SK-N-SH (cell line): ENCODE measurements around the gene TAF5L. TPM values are rescaled to one million over a fixed set of nuclear protein-coding genes. Genes with fewer than 3 reads are reported as not detected.

Experiments
- CTCF ChIA-PET: fragments of 300-600, 350-600 bp; formaldehyde crosslinking; extraction: SDS; loops from one replicate; lab custom pipeline; 2021; lab: Yijun Ruan, JAX
- POLR2A ChIA-PET: fragments of 350-600 bp; sonication (Branson Sonifier 250); formaldehyde crosslinking; extraction: SDS; loops from one replicate; lab custom pipeline; 2020; ENCODE audit warnings: antibody characterized with exemption, inconsistent platforms; lab: Yijun Ruan, JAX
- DNase-seq: peaks from one replicate; pipeline ENCODE4 v3.0.0; 2012
- H2AFZ ChIP-seq: fragments of 200-600 bp; sonication (generic); 2 replicates; pipeline ENCODE4 v1.8.1; 2016; ENCODE audit warnings: antibody characterized with exemption, mild to moderate bottlenecking, low read depth
- H3F3A ChIP-seq: fragments of 200-600 bp; sonication (generic); replicated peaks from 2 replicates; pipeline ENCODE3; 2016; ENCODE audit warnings: antibody characterized with exemption, mild to moderate bottlenecking; ENCODE audit not compliant: insufficient read depth
- H3K27ac ChIP-seq, 2 experiments: fragments of 200-500 bp in 1 of 2; fragments of 200-600 bp in 1 of 2; sonication (Bioruptor generic) in 1 of 2; sonication (generic), shearing (Covaris generic) in 1 of 2; 2 replicates each; pipeline versions ENCODE4 v1.5.1 to v1.6.1; 2014 to 2016; ENCODE audit warnings: low read depth in 2 of 2, inconsistent platforms in 1 of 2, low read length in 1 of 2, mild to moderate bottlenecking in 1 of 2, mixed read lengths in 1 of 2
- H3K27me3 ChIP-seq: fragments of 200-600 bp; sonication (generic), shearing (Covaris generic); 2 replicates; pipeline ENCODE4 v1.6.1; 2016; ENCODE audit warnings: mixed run types; ENCODE audit not compliant: insufficient read depth
- H3K36me3 ChIP-seq, 2 experiments: fragments of 200-500 bp in 1 of 2; fragments of 200-600 bp in 1 of 2; sonication (Bioruptor generic) in 1 of 2; sonication (generic) in 1 of 2; replicated peaks in 1 of 2; 2 replicates each; pipeline versions ENCODE3 to v1.5.1; 2014 to 2016; ENCODE audit warnings: low read length in 1 of 2, mild to moderate bottlenecking in 1 of 2; ENCODE audit not compliant: insufficient read depth in 2 of 2, control insufficient read depth in 1 of 2
- H3K4me1 ChIP-seq, 2 experiments: fragments of 200-500 bp in 1 of 2; fragments of 200-600 bp in 1 of 2; sonication (Bioruptor generic) in 1 of 2; sonication (generic), shearing (Covaris generic) in 1 of 2; 2 replicates each; pipeline versions ENCODE4 v1.5.1 to v1.6.1; 2014 to 2016; ENCODE audit warnings: low read depth in 1 of 2, low read length in 1 of 2, mixed run types in 1 of 2; ENCODE audit not compliant: insufficient read depth in 2 of 2, control insufficient read depth in 1 of 2
- H3K4me2 ChIP-seq: fragments of 200-600 bp; sonication (generic), shearing (Covaris generic); 2 replicates; pipeline ENCODE4 v1.6.1; 2017; ENCODE audit warnings: mixed run types
- H3K4me3 ChIP-seq, 2 experiments: fragments of 200-500 bp in 1 of 2; fragments of 200-600 bp in 1 of 2; sonication (Bioruptor generic) in 1 of 2; sonication (generic), shearing (Covaris generic) in 1 of 2; 2 replicates each; pipeline versions ENCODE4 v1.5.1 to v1.8.1; 2014 to 2016; ENCODE audit warnings: low read depth in 2 of 2, inconsistent platforms in 1 of 2, low read length in 1 of 2, mild to moderate bottlenecking in 1 of 2, mixed read lengths in 1 of 2, moderate library complexity in 1 of 2
- H3K79me2 ChIP-seq: fragments of 200-600 bp; sonication (generic); 2 replicates; pipeline ENCODE4 v1.8.1; 2017; ENCODE audit warnings: mild to moderate bottlenecking; ENCODE audit not compliant: insufficient read depth
- H3K9ac ChIP-seq: fragments of 200-600 bp; sonication (generic); 2 replicates; pipeline ENCODE4 v1.6.1; 2017; ENCODE audit warnings: mixed run types
- H3K9me2 ChIP-seq: fragments of 200-600 bp; sonication (generic); 2 replicates; pipeline ENCODE4 v1.6.1; 2017; ENCODE audit warnings: mixed run types
- H3K9me3 ChIP-seq: fragments of 200-600 bp; sonication (generic); 2 replicates; pipeline ENCODE4 v1.6.1; 2017; ENCODE audit warnings: mixed run types, mild to moderate bottlenecking, moderate library complexity
- H4K20me1 ChIP-seq: fragments of 200-600 bp; sonication (generic); 2 replicates; pipeline ENCODE4 v1.6.1; 2017; ENCODE audit warnings: mild to moderate bottlenecking, mixed run types; ENCODE audit not compliant: insufficient read depth
- ELF1 ChIP-seq: IDR thresholded peaks from 2 replicates; pipeline ENCODE4 v1.4.0; 2012
- EP300 ChIP-seq, 2 experiments: IDR thresholded peaks; 2 replicates each; pipeline versions ENCODE4 v1.4.0 to v1.6.1; 2012; ENCODE audit warnings: borderline replicate concordance in 1 of 2, low read depth in 1 of 2, low read length in 1 of 2
- EZH2phosphoT487 ChIP-seq: fragments of 200-600 bp; sonication (generic); IDR thresholded peaks from 2 replicates; pipeline ENCODE4 v1.6.1; 2017; ENCODE audit warnings: low read depth, mixed run types, mild to moderate bottlenecking, antibody characterized with exemption, moderate library complexity, borderline replicate concordance
- GATA2 ChIP-seq: sonication (generic); formaldehyde crosslinking; IDR thresholded peaks from 2 replicates; pipeline ENCODE4 v1.5.0; 2020; ENCODE audit warnings: mild to moderate bottlenecking, missing genetic modification reagents
- MEF2A ChIP-seq: IDR thresholded peaks from 2 replicates; pipeline ENCODE4 v1.4.0; 2012; ENCODE audit warnings: low read depth, borderline replicate concordance
- WGBS: methylation state at CpG from one replicate; pipeline ENCODE4 v1.1.6; 2017; ENCODE audit warnings: low lambda C conversion rate; 5-methylcytosine and 5-hydroxymethylcytosine counted together
- polyA plus RNA-seq, 3 experiments: library from polyadenylated mRNA; depleted of rRNA; stranded (reverse); fragments of >200 nt; gene quantifications; 2 replicates each; pipeline ENCODE4 v1.2.3, GENCODE V29; 2012
- TF ChIP-seq, protein P1 (sequence below): fragments of 150-350 bp; IDR thresholded peaks from 2 replicates; pipeline ENCODE4 v1.6.1; 2017; ENCODE audit warnings: antibody characterized with exemption, low read length, low read depth, borderline replicate concordance
- TF ChIP-seq, protein P2 (sequence below): IDR thresholded peaks from 2 replicates; pipeline ENCODE4; 2012

The TAF5L gene
- polyA plus RNA-seq, 1 of the 3 experiments (the other 2 are of a cell fraction): 17.1 TPM

DNA sequence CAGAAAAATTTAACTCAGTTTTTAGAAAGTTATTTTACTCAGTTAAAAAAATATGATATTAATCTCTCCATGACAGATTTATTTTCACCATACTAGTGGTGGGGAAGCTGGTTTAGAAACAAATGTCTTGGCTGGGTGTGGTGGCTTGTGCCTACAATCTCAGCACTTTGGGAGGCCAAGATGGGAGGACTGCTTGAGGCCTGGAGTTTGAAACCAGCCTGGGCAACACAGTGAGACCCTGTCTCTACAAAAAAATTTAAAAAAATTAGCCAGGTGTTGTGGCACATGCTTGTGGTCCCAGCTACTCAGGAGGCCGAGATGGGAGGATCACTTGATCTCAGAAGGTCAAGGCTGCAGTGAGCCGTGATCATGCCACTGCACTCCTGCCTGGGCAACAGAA, 17.3 kb downstream of the TAF5L start (continued):
- no peak for TF ChIP-seq MEF2A

DNA sequence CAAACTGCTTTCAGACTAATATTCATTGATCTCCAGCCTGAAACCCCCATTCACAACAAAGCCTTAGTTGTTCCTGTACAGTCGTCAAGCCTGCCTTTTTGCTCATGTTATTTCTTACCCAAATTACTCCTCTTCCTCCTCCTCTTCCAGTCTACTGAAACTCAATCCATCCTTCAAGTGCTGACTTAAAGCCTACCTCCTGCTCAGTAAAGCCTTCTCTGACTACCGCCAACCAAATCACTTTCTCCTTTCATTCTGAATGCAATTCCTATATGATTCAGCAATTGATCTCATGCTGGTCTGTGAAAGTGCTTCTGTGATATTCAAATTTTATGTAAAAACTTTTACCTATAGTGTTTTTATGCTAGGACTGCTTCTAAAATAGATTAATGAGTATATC, 18.6 kb downstream of the TAF5L start:
- H3K27me3 ChIP-seq: no peaks in the 10 kb centered on the region
- 98% methylated on average over 2 of the region's 2 CpGs for WGBS
- H3K9me2 ChIP-seq: no peaks in the 10 kb centered on the region
- H3K79me2 ChIP-seq: no peaks in the 10 kb centered on the region
- no peak overlapping the region for H3K4me2 ChIP-seq
- TF ChIP-seq, protein P1, sequence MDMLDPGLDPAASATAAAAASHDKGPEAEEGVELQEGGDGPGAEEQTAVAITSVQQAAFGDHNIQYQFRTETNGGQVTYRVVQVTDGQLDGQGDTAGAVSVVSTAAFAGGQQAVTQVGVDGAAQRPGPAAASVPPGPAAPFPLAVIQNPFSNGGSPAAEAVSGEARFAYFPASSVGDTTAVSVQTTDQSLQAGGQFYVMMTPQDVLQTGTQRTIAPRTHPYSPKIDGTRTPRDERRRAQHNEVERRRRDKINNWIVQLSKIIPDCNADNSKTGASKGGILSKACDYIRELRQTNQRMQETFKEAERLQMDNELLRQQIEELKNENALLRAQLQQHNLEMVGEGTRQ: no peak
- TF ChIP-seq GATA2 (CRISPR knock-in tag) (no peak), EP300 (IDR thresholded peaks at IDR 0.05; ENCODE audit: borderline replicate concordance in 1 of 2, low read depth in 1 of 2, low read length in 1 of 2) (no peak), ELF1 (no peak)
- H3K9me3 ChIP-seq: no peaks in the 10 kb centered on the region
- peaks cover 5% of the 10 kb centered on the region for H3F3A ChIP-seq
- H3K27ac ChIP-seq: no peak overlapping the region
- no peak overlapping the region for H2AFZ ChIP-seq
- no peaks in the 10 kb centered on the region for H4K20me1 ChIP-seq
- ChIA-PET POLR2A (no interaction called here), CTCF (no interaction called here)
- H3K4me3 ChIP-seq: no peak overlapping the region
- no peaks in the 10 kb centered on the region for H3K4me1 ChIP-seq
- DNase-seq: no peak
- no peak overlapping the region for H3K9ac ChIP-seq
- H3K36me3 ChIP-seq: peaks cover 64 to 95% of the 10 kb centered on the region in 2 experiments

DNA sequence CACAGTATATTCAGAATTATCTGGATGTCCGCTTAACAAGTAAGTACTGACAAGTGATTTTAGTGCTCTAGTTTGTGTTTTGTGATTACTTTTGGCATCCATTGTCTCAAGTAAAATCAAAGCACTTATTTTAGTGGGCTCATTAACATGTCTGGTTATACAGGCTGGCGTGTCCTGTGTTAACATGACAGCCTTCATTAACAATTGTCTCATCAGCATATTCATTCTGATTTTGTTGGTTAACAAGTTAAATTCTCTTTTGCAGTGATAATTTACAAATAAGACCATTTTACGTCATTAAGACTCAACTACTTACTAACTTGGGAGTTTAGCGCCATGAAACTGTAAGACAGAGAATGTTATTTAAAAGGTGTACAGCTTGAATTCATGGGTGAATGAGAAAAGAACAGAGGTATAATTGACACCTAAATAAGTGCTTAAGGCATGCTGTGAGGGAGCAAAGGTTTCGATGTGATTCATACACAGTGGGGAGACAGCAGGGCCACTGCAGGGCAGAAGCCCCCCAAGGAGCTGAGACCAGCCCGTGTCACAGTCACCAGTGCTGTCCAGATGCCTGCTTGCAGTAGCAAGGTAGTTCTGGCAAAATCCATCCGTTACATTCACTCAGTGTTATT, 22.4 kb downstream of the TAF5L start:
- Histone ChIP-seq H3K4me3 (no peak overlapping the region), H3K79me2 (peaks cover 23% of the 10 kb centered on the region; the same call in 1 of the 2 replicates), H3K4me1 (no peaks in the 10 kb centered on the region), H3K27ac (no peak overlapping the region), H3K36me3 (peaks cover 59 to 87% of the 10 kb centered on the region in 2 experiments), H3K27me3 (no peaks in the 10 kb centered on the region), H3K9me3 (no peaks in the 10 kb centered on the region), H3K9me2 (no peaks in the 10 kb centered on the region), H3K4me2 (no peak overlapping the region), H4K20me1 (no peaks in the 10 kb centered on the region), H2AFZ (no peak overlapping the region), H3F3A (peaks cover 5% of the 10 kb centered on the region), H3K9ac (no peak overlapping the region)
- no peak for DNase-seq
- 96% methylated on average over 7 of the region's 7 CpGs for WGBS
- ChIA-PET CTCF (no interaction called here), POLR2A (no interaction called here)
- TF ChIP-seq EP300 (IDR thresholded peaks at IDR 0.05; ENCODE audit: borderline replicate concordance in 1 of 2, low read depth in 1 of 2, low read length in 1 of 2) (no peak), EZH2phosphoT487 (no peak)
- TF ChIP-seq, protein P2, sequence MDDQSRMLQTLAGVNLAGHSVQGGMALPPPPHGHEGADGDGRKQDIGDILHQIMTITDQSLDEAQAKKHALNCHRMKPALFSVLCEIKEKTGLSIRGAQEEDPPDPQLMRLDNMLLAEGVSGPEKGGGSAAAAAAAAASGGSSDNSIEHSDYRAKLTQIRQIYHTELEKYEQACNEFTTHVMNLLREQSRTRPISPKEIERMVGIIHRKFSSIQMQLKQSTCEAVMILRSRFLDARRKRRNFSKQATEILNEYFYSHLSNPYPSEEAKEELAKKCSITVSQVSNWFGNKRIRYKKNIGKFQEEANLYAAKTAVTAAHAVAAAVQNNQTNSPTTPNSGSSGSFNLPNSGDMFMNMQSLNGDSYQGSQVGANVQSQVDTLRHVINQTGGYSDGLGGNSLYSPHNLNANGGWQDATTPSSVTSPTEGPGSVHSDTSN: no peak
